CMK (cell line): ENCODE results near the gene ATP10B.

Source experiments
- DNase-seq: peaks from one replicate; pipeline ENCODE4 v3.0.0-alpha.2; 2010; ENCODE audit warnings: low read depth

The ATP10B gene

GRCh38 chr5:160555581-160555970, 296.4 kb downstream of the ATP10B start:
- no peak for DNase-seq

GRCh38 chr5:160550075-160550474, 301.9 kb downstream of the ATP10B start:
- no peak for DNase-seq

- no peak for DNase-seq
Observed at GRCh38 chr5:160548949-160549645, 302.9 kb downstream of the ATP10B start.

- no peak for DNase-seq
Observed at GRCh38 chr5:160547872-160548271, 304.1 kb downstream of the ATP10B start.

GRCh38 chr5:160547061-160547460, 304.9 kb downstream of the ATP10B start:
- no peak for DNase-seq

- no peak for DNase-seq
Observed at GRCh38 chr5:160545832-160546231, 306.2 kb downstream of the ATP10B start.

- no peak for DNase-seq
Observed at GRCh38 chr5:160543395-160543794, 308.6 kb downstream of the ATP10B start.

- no peak for DNase-seq
Observed at GRCh38 chr5:160542840-160543239, 309.2 kb downstream of the ATP10B start.

- DNase-seq = no peak
Observed at GRCh38 chr5:160542281-160542680, 309.7 kb downstream of the ATP10B start.

- DNase-seq = no peak
Observed at GRCh38 chr5:160539431-160539830, 312.6 kb downstream of the ATP10B start.

- no peak for DNase-seq
Observed at GRCh38 chr5:160537940-160538339, 314.1 kb downstream of the ATP10B start.

- DNase-seq = no peak
Observed at GRCh38 chr5:160537116-160537515, 314.9 kb downstream of the ATP10B start.

GRCh38 chr5:160534914-160535313, 317.1 kb downstream of the ATP10B start:
- no peak for DNase-seq

GRCh38 chr5:160534125-160534524, 317.9 kb downstream of the ATP10B start:
- no peak for DNase-seq

GRCh38 chr5:160525471-160526261, 326.3 kb downstream of the ATP10B start:
- DNase-seq = no peak

GRCh38 chr5:160524827-160525226, 327.2 kb downstream of the ATP10B start:
- no peak for DNase-seq

- DNase-seq = no peak
Observed at GRCh38 chr5:160523502-160524163, 328.4 kb downstream of the ATP10B start.

GRCh38 chr5:160521392-160521663, 330.7 kb downstream of the ATP10B start:
- no peak for DNase-seq

- DNase-seq = no peak
Observed at GRCh38 chr5:160520609-160521391, 331.2 kb downstream of the ATP10B start.

- DNase-seq = no peak
Observed at GRCh38 chr5:160516696-160517530, 335.1 kb downstream of the ATP10B start.

- no peak for DNase-seq
Observed at GRCh38 chr5:160514866-160515265, 337.1 kb downstream of the ATP10B start.

- DNase-seq = no peak
Observed at GRCh38 chr5:160514191-160514590, 337.8 kb downstream of the ATP10B start.
